GM21381 (cell line): ENCODE data around the gene CAMKMT.

Source experiments
- ATAC-seq: cut with Tn5 transposase; IDR thresholded peaks from one replicate; pipeline ENCODE4 v1.9.1; 2021; ENCODE audit warnings: mild to moderate bottlenecking, moderate library complexity; ENCODE audit not compliant: unreplicated experiment

The CAMKMT gene

DNA sequence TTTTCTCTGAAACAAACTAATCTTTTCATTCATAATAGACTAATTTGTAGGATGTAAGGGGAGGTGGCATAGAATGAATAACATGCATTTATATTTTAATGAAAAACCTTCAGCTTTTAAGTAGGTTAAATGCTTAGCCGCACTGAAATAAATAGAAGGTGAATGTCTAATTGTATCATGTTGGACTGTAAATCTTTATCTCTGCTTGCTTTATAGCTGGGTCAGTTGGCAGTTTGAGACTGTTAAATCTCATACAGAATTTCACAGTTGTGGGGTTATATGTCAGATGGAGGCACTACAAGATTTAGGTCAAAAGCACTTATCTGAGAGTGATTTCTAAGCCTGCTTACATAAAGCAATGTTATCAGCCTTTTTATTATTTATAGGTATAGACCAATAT is 405.0 kb downstream of the CAMKMT start:
- no peak for ATAC-seq

- ATAC-seq, result no peak
These were observed 405.9 kb downstream of the CAMKMT start for GRCh38 chr2:44767691-44768090.

DNA sequence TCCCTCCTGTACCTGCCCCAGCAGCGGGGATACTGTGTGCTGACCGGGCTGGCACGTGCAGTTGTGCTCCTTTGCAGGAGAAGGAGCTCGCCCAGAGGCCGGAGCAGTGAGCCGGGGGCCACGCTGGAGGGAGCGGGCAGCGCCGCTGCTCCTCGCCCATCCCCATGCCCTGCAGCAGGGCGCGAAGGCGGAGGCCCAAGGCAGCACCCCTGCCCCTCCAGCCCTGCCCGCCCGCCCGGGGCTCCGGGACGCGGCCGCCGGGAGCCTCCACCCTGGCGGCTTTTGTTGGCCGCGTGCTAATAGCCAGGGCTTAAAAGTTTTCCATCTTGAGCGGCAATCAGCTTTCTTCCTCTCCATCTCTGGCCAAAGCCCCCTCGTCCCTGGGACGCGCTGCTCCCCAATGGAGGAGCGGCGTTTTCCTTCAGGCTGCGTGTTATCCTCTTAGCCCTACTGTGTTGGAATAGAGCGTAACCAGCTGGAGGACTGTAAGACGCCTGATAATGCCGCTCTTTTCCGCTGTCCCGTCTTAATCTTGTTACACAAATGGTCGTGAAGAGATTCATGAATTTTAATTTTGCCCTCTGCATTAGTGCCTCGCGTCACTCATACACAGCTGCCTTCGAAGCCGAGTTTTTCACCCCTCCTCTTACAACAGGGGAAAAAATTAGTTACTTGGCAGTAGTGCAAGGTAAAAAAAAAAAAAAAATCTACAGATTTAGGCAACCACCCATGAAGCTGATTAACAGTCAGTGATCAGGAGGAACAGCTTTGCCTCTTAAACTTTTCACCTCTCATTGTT is 406.9 kb downstream of the CAMKMT start:
- no peak for ATAC-seq

DNA sequence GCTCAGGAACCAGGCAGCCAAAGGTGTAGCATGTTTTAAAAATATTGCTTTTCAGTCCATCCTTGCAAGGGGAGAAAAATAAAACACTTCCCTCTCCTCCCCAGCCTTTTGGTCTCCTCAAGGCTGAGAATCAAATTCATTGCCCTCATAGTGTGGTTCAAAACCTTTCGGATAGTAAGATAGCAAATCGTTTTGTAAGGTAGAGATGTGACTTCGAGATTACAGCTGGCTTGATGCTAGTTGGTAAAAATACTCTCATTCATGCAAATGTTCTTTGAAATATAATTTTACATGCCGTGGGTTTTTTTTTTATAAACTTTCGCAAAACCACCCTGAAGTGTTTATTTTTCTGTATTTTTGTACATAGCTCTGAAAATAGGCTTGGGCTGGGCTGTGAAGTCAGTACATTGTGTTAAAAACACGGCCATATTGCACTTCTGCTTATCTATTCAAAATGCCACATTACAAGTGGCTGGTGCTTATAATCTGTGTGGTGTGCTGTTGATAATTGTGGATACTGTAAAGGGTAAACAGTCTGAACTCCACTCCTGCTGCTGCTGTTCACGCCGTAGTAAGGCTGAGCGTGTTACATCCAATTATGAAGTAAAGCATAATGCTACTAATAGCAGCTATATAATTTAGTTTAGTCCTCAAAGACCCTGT is 407.7 kb downstream of the CAMKMT start:
- ATAC-seq, result no peak

GRCh38 chr2:44770221-44771195 is 408.8 kb downstream of the CAMKMT start:
- ATAC-seq, result no peak

DNA sequence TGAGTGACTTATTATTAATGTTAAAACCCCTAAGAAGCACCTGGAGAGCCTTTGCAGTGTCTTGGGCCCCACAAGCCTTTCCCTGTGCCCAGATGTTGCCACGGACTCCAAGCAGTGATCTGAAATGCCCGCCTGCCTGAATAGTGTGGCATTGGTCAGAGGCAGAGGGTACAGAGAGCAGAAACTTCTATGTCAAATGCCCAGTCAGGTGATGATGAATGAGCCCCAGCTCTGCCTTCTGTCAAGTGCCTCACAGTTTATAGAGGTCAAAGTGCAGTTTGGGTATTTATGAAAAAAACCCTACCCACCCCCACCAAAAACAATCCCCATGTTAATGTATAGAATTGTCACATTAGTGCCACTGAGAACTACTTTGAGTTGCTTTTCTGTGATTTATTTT is 409.8 kb downstream of the CAMKMT start:
- no peak for ATAC-seq

- no peak for ATAC-seq
These were observed 410.4 kb downstream of the CAMKMT start for GRCh38 chr2:44772131-44772530.

- ATAC-seq, result no peak
These were observed 411.1 kb downstream of the CAMKMT start for GRCh38 chr2:44772669-44773378.

DNA sequence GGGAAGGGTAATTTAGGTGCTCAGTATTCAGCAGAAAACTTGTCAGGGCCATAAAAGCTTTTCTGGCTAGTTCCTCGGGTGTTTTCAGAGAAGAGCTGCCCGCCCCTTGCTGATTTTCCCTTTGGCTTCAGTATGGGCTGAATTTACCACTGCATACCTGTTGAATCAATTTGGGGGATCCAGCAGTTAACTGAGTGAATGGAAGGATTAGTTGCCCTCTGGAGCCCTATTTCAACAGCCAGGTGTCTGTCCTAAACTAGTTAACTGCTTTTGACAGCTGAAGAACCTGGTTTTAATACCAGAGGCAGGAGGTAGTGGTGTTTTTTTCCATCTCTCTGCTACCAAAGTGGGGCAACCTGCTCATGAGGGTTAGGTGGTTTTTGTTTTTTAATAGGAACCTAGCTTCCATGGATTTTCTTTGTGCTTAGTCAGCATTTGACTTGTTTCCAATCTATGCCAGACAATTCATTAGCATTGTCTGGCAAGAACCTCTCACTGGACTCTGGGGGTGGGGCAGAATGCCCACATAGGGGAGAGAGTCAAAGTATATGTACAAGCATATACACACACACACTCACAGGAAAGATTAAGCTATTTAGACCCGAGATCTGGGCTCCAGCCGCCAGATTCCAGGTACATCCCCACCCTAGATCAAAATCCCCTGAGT is 413.2 kb downstream of the CAMKMT start:
- no peak for ATAC-seq

DNA sequence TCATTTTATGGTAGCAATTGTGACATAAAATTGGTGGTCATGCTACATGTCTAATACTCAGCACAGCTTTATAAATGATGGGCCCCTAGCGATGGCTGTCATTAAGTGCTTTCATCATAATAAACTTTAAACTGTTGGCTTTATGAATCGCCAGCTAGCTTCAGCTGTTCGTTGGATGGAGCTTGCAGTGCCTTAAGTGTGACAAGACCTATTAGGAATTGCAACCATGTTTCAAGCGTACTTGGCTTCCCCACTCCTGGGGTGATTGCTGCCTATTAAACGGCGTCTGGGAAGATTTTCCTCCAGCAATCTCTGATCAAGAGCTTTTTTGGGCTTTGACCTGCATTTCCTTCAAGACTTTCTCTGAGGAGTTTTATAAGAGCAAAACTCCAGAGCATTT is 415.3 kb downstream of the CAMKMT start:
- no peak for ATAC-seq

DNA sequence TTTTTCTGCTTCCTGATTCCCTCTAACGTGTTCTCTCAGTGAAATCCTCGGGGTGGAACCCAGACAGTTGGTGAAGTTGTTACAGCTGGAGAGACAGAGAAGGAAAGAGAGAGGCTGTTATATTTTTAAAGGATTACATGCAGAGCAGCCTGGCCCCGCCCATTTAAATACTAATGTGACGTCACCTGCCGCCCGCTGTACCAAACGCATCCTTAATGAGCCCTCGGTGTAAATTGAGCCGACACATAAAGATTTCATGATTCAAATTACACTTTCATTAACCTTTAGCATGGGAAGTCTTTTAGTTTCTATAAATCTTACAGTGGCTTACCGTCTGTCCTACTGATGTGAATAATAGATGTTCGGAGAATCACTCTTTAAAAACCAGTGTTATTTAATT is 415.8 kb downstream of the CAMKMT start:
- ATAC-seq, result no peak

- peak; percentile 40 for ATAC-seq
These were observed 416.5 kb downstream of the CAMKMT start for GRCh38 chr2:44778221-44778654.

GRCh38 chr2:44778671-44779476 is 417.1 kb downstream of the CAMKMT start:
- ATAC-seq, result peak; percentile 95

- no peak for ATAC-seq
These were observed 418.0 kb downstream of the CAMKMT start for GRCh38 chr2:44779793-44780192.

DNA sequence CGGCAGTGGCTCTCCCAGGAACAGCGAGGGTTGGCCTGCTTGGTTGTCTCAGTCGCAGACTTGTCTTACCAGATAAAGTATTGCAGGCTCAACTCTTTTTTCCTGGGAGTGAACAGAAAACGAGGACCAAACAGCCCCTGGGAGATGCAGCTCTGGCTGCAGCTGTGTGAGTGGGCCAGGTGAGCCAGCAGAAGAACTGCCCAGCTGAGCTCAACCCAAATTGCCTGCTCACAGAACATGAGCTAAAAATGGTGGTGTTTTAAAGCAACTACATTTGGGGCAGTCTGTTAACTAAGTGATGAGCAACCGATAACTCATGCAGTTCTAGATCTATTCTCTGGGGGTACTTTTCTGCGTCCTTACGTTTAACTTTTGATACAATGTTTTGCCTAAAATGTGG is 418.7 kb downstream of the CAMKMT start:
- no peak for ATAC-seq

DNA sequence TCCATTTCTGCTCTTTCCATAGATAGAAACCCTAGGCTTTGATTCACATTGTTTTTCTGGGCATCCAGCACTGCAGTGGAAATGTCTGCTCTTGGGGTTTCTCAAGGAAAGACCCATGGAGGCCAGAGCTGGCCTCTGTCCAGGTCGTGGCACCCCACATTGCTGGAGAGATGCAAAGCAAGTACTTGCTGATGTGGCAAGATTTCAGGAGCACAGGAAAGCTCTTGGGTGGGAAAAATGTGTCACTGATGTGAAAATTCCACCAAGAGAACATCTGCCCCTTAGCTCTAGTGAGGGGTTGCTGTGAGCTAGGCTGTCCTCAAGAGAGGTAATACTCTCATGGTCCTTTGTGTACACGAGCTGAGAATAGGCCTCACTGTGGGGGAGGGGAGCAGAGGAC is 423.7 kb downstream of the CAMKMT start:
- no peak for ATAC-seq

GRCh38 chr2:44786045-44786816 is 424.5 kb downstream of the CAMKMT start:
- ATAC-seq, result no peak

- ATAC-seq, result no peak
These were observed 425.1 kb downstream of the CAMKMT start for GRCh38 chr2:44786817-44787214.

DNA sequence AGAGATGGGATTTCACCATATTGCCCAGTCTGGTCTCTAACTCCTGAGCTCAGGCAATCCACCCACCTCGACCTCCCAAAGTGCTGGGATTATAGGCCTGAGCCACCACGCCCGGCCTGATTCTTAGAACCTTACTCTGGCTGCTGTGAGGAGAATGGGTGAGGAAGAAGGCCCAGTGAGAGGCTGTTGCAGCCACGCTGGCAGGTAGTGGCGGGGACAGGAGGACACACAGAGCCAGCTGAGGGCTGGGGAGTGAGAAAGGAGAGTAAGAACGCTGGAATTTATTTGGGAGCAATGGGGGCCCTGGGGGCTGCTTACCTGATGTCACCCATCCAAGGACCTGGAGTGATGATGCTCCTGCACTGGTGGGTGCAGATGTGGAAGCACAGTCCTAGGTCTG is 425.9 kb downstream of the CAMKMT start:
- ATAC-seq, result no peak
